ENCODE results near the gene KIFBP. TPM values are rescaled to one million over a fixed set of nuclear protein-coding genes. Genes with fewer than 3 reads are reported as not detected.

The KIFBP gene
- total and polyA plus RNA-seq, 9 of the 15 experiments (the other 6 are each of a cell fraction or from before 2014, with no cell fraction given) = 5.6 to 23.2 (median 14.8) TPM

DNA sequence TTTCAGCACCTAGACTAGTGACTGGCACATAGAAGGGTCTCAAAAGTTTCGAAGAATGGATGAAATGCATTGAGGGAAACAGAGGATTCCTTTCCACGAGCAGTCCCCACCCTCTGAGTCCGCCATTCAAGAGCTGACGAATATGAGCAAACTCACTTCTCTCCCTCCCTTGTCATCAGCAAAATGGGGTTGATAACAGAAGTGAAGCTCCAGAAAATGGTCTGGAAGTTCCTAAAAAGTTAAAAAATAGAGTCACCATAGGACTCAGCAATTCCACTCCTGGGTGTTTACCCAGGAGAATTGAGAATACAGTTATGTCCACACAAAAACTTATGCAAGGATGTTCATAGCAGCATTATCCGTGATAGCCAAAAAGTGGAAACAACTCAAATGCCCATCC lies 74.3 kb downstream of the KIFBP start:
- no TSS peak for BruUV-seq (replicated peaks)
- peaks cover 7 to 34% of the 10 kb centered on the region in 2 experiments for H3K4me1 ChIP-seq (replicated peaks in 1 of 2; ENCODE audit: control insufficient read depth in 2 of 2, insufficient read depth in 2 of 2, low read length in 2 of 2)
- 71% methylated on average over 5 of the region's 5 CpGs for WGBS (ENCODE audit: insufficient coverage, low coverage, missing lambda C conversion rate)
- H3K36me3 ChIP-seq (ENCODE audit: control insufficient read depth, insufficient read depth, low read length) = no peaks in the 10 kb centered on the region
- POLR2A ChIA-PET = interaction anchor here (0.7 to 1.7 kb wide), 5 partner anchors 19 to 1211 kb away, joined by 3 to 6 read pairs (median 3); no protein-coding TSS in a partner anchor
- no peaks in the 10 kb centered on the region for H3K27me3 ChIP-seq (ENCODE audit: control insufficient read depth in 2 of 2, insufficient read depth in 2 of 2, low read length in 2 of 2)
- TF ChIP-seq GABPB2 (CRISPR knock-in tag; conservative IDR thresholded peaks at IDR 0.05) = no peak
- no peaks in the 10 kb centered on the region for H3K9me3 ChIP-seq (replicated peaks; ENCODE audit: control insufficient read depth, insufficient read depth, low read depth, low read length)
- no peak overlapping the region for H3K4me2 ChIP-seq (ENCODE audit: insufficient read depth, low read length)
- H4K20me1 ChIP-seq (replicated peaks; ENCODE audit: control insufficient read depth, insufficient read depth, low read length) = no peaks in the 10 kb centered on the region
- FAIRE-seq (no peak), DNase-seq (ENCODE audit: extremely low read depth in 1 of 4, low spot score in 3 of 4) (no peak), ATAC-seq (no peak)
- H3K4me3 ChIP-seq = no peak overlapping the region
- peak overlapping the region; percentile 98 for H2AFZ ChIP-seq (ENCODE audit: low read depth, low read length)
- in situ Hi-C loops (cut with MboI) = no loop called here
- no peaks in the 10 kb centered on the region for H3K79me2 ChIP-seq (ENCODE audit: control insufficient read depth, insufficient read depth, low read length)
- intact Hi-C loops (cut with micrococcal nuclease) = no loop called here
- no peaks in the 10 kb centered on the region for H3K9me1 ChIP-seq (ENCODE audit: control insufficient read depth, insufficient read depth, low read length)
- H3K27ac ChIP-seq (ENCODE audit: extremely low read depth, low read depth, low read length) = no peak overlapping the region
- H3K9ac ChIP-seq (ENCODE audit: insufficient read depth in 1 of 2, low read depth in 2 of 2, low read length in 2 of 2) = no peak overlapping the region
- CTCF ChIA-PET (ENCODE audit: low intra/inter-chr PET ratio) = no interaction called here

DNA sequence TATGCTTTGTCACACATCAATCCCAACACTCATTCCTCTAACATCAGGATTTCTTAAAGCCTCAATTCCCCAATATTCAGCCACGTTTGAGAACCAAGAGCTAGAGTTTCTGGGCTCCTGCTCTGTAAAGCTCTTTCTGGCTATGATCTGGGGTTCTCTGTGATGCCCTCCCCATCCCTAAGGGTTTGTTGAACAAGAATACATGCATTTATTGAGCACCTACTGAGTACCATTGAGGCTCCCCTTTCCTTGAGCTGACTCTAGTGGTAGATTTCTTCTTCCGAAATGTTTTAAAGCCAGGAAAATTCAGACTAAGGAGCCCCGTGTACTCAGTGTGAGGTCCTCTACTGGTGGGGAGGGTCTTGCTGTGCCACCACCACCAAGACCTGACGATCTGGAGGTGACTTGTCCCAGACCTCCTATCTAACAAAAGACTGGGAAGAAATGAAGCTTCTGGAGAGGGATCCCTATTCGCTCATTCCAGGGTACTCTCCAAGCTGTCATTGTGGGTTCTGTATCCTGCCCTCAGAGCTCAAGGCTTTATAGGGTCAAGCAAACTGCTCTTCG lies 76.2 kb downstream of the KIFBP start:
- 44% methylated on average over 6 of the region's 6 CpGs for WGBS (ENCODE audit: insufficient coverage, low coverage, missing lambda C conversion rate)
- intact Hi-C loops (cut with micrococcal nuclease) = no loop called here
- no peak for TF ChIP-seq ZNF140 (CRISPR knock-in tag; IDR thresholded peaks at IDR 0.05)
- TF ChIP-seq, protein P1, sequence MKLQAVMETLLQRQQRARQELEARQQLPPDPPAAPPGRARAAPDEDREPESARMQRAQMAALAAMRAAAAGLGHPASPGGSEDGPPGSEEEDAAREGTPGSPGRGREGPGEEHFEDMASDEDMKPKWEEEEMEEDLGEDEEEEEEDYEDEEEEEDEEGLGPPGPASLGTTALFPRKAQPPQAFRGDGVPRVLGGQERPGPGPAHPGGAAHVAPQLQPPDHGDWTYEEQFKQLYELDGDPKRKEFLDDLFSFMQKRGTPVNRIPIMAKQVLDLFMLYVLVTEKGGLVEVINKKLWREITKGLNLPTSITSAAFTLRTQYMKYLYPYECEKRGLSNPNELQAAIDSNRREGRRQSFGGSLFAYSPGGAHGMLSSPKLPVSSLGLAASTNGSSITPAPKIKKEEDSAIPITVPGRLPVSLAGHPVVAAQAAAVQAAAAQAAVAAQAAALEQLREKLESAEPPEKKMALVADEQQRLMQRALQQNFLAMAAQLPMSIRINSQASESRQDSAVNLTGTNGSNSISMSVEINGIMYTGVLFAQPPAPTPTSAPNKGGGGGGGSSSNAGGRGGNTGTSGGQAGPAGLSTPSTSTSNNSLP (IDR thresholded peaks at IDR 0.05; ENCODE audit: borderline replicate concordance, low read depth, low read length) = no peak
- peak in 1 of 2 experiments; percentile 49; a peak in 2 of 4 replicates for TF ChIP-seq RAD21 (CRISPR knock-in tag; conservative IDR thresholded peaks at IDR 0.05 in 1 of 2, IDR thresholded peaks at IDR 0.05 in 1 of 2)
- TF ChIP-seq, protein P2, sequence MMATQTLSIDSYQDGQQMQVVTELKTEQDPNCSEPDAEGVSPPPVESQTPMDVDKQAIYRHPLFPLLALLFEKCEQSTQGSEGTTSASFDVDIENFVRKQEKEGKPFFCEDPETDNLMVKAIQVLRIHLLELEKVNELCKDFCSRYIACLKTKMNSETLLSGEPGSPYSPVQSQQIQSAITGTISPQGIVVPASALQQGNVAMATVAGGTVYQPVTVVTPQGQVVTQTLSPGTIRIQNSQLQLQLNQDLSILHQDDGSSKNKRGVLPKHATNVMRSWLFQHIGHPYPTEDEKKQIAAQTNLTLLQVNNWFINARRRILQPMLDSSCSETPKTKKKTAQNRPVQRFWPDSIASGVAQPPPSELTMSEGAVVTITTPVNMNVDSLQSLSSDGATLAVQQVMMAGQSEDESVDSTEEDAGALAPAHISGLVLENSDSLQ (IDR thresholded peaks at IDR 0.05) = no peak
- no peak for TF ChIP-seq ZNF57 (CRISPR knock-in tag; IDR thresholded peaks at IDR 0.05)
- TF ChIP-seq CSDE1 (IDR thresholded peaks at IDR 0.05) = no peak
- TF ChIP-seq, protein P3, sequence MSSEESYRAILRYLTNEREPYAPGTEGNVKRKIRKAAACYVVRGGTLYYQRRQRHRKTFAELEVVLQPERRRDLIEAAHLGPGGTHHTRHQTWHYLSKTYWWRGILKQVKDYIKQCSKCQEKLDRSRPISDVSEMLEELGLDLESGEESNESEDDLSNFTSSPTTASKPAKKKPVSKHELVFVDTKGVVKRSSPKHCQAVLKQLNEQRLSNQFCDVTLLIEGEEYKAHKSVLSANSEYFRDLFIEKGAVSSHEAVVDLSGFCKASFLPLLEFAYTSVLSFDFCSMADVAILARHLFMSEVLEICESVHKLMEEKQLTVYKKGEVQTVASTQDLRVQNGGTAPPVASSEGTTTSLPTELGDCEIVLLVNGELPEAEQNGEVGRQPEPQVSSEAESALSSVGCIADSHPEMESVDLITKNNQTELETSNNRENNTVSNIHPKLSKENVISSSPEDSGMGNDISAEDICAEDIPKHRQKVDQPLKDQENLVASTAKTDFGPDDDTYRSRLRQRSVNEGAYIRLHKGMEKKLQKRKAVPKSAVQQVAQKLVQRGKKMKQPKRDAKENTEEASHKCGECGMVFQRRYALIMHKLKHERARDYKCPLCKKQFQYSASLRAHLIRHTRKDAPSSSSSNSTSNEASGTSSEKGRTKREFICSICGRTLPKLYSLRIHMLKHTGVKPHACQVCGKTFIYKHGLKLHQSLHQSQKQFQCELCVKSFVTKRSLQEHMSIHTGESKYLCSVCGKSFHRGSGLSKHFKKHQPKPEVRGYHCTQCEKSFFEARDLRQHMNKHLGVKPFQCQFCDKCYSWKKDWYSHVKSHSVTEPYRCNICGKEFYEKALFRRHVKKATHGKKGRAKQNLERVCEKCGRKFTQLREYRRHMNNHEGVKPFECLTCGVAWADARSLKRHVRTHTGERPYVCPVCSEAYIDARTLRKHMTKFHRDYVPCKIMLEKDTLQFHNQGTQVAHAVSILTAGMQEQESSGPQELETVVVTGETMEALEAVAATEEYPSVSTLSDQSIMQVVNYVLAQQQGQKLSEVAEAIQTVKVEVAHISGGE (CRISPR knock-in tag; IDR thresholded peaks at IDR 0.05) = no peak

More for the DNA sequence above, 76.2 kb downstream of the KIFBP start:
- Histone ChIP-seq H2AFZ (ENCODE audit: low read depth, low read length) (peak overlapping the region; percentile 93), H3K4me3 (no peak overlapping the region), H3K36me3 (ENCODE audit: control insufficient read depth, insufficient read depth, low read length) (no peaks in the 10 kb centered on the region), H3K9ac (ENCODE audit: insufficient read depth in 1 of 2, low read depth in 2 of 2, low read length in 2 of 2) (no peak overlapping the region), H3K27me3 (ENCODE audit: control insufficient read depth in 2 of 2, insufficient read depth in 2 of 2, low read length in 2 of 2) (no peaks in the 10 kb centered on the region), H3K4me2 (ENCODE audit: insufficient read depth, low read length) (no peak overlapping the region), H3K9me1 (ENCODE audit: control insufficient read depth, insufficient read depth, low read length) (no peaks in the 10 kb centered on the region), H3K27ac (ENCODE audit: extremely low read depth, low read depth, low read length) (no peak overlapping the region), H3K4me1 (replicated peaks in 1 of 2; ENCODE audit: control insufficient read depth in 2 of 2, insufficient read depth in 2 of 2, low read length in 2 of 2) (peaks cover 12 to 39% of the 10 kb centered on the region in 2 experiments), H4K20me1 (replicated peaks; ENCODE audit: control insufficient read depth, insufficient read depth, low read length) (no peaks in the 10 kb centered on the region), H3K9me3 (replicated peaks; ENCODE audit: control insufficient read depth, insufficient read depth, low read depth, low read length) (no peaks in the 10 kb centered on the region), H3K79me2 (ENCODE audit: control insufficient read depth, insufficient read depth, low read length) (no peaks in the 10 kb centered on the region)
- POLR2A ChIA-PET = interaction anchor here (0.7 to 1.5 kb wide), 5 partner anchors 11 to 69 kb away, joined by 3 to 4 read pairs (median 4); no protein-coding TSS in a partner anchor
- no TSS peak for BruUV-seq (replicated peaks)
- CTCF ChIA-PET (ENCODE audit: low intra/inter-chr PET ratio) = no interaction called here
- ATAC-seq (peak; percentile 62), FAIRE-seq (no peak), DNase-seq (ENCODE audit: extremely low read depth in 1 of 4, low spot score in 3 of 4) (peak; percentile 47 to 57 (median 53))
- in situ Hi-C loops (cut with MboI) = no loop called here

Measured in K562 (cell line).